H1 (cell line): ENCODE measurements around the gene KLRC3.

Experiments used
- BRCA1 ChIP-seq: IDR thresholded peaks from 2 replicates; pipeline ENCODE4 v1.6.1; 2012; ENCODE audit warnings: low read depth, low read length, improper control_type of control experiment
- HDAC6 ChIP-seq: IDR thresholded peaks from one replicate; pipeline ENCODE4 v1.7.1; 2012; ENCODE audit warnings: low read depth, mild to moderate bottlenecking, inconsistent platforms, low read length, moderate library complexity
- POLR2A ChIP-seq, 2 experiments: IDR thresholded peaks; 1 replicate in 1 of 2; 2 replicates in 1 of 2; pipeline ENCODE4 v1.6.1; 2011; ENCODE audit warnings: low read depth in 2 of 2, low read length in 2 of 2, mild to moderate bottlenecking in 2 of 2; ENCODE audit errors: control extremely low read depth in 1 of 2
- SIN3A ChIP-seq, 2 experiments: IDR thresholded peaks in 1 of 2; conservative IDR thresholded peaks in 1 of 2; 2 replicates each; pipeline ENCODE4 v1.6.1; 2011 to 2012; ENCODE audit warnings: low read length in 2 of 2, improper control_type of control experiment in 1 of 2, low read depth in 1 of 2, mild to moderate bottlenecking in 1 of 2
- TEAD4 ChIP-seq: IDR thresholded peaks from 2 replicates; pipeline ENCODE4 v1.6.1; 2012; ENCODE audit warnings: low read depth, low read length, inconsistent platforms, mixed read lengths
- TF ChIP-seq, protein P1 (sequence below), 3 experiments: IDR thresholded peaks; 1 replicate in 2 of 3; 2 replicates in 1 of 3; pipeline versions ENCODE4 v1.5.1 to v1.6.1; 2011; ENCODE audit warnings: low read length in 3 of 3, mild to moderate bottlenecking in 3 of 3, inconsistent platforms in 2 of 3, low read depth in 1 of 3, moderate library complexity in 1 of 3; ENCODE audit not compliant: insufficient read depth in 1 of 3; ENCODE audit errors: control extremely low read depth in 1 of 3
- TF ChIP-seq, protein P2 (sequence below): IDR thresholded peaks from 2 replicates; pipeline ENCODE4 v1.6.1; 2011; ENCODE audit warnings: low read depth, mild to moderate bottlenecking, low read length; ENCODE audit not compliant: insufficient read depth

DNA sequence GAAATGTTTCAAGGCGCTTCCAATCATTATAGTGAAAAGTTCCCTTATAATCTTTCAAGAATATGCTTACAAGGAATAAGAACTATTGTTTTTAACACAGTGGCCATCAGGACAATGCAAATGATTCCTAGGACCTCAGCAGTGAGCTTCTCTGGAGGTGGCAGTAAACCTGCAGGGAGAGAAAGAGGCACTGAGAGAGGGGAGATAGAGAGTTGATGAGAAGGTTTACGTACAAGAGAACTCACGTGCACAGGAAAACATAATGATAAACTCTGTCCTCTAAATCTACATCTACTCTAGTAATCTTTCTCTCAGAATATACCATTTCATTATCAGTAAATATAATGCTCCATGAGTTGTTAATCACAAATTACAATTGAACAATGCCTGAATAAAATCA, 11.6 kb downstream of the KLRC3 start:
- TF ChIP-seq, protein P1, sequence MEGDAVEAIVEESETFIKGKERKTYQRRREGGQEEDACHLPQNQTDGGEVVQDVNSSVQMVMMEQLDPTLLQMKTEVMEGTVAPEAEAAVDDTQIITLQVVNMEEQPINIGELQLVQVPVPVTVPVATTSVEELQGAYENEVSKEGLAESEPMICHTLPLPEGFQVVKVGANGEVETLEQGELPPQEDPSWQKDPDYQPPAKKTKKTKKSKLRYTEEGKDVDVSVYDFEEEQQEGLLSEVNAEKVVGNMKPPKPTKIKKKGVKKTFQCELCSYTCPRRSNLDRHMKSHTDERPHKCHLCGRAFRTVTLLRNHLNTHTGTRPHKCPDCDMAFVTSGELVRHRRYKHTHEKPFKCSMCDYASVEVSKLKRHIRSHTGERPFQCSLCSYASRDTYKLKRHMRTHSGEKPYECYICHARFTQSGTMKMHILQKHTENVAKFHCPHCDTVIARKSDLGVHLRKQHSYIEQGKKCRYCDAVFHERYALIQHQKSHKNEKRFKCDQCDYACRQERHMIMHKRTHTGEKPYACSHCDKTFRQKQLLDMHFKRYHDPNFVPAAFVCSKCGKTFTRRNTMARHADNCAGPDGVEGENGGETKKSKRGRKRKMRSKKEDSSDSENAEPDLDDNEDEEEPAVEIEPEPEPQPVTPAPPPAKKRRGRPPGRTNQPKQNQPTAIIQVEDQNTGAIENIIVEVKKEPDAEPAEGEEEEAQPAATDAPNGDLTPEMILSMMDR (IDR thresholded peaks at IDR 0.05; ENCODE audit: control extremely low read depth in 1 of 3, insufficient read depth in 1 of 3, low read depth in 1 of 3, low read length in 3 of 3): no peak
- no peak for TF ChIP-seq POLR2A (IDR thresholded peaks at IDR 0.05; ENCODE audit: control extremely low read depth in 1 of 2, low read depth in 2 of 2, low read length in 2 of 2)
- no peak for TF ChIP-seq SIN3A (conservative IDR thresholded peaks at IDR 0.05 in 1 of 2, IDR thresholded peaks at IDR 0.05 in 1 of 2; ENCODE audit: low read depth in 1 of 2, low read length in 2 of 2)
- TF ChIP-seq BRCA1: no peak
- TF ChIP-seq, protein P2, sequence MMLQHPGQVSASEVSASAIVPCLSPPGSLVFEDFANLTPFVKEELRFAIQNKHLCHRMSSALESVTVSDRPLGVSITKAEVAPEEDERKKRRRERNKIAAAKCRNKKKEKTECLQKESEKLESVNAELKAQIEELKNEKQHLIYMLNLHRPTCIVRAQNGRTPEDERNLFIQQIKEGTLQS: no peak
- TF ChIP-seq HDAC6: no peak
- no peak for TF ChIP-seq TEAD4
